Brain microvascular endothelial cell (primary cell): ENCODE measurements around the gene SLTM.

Source experiments
- DNase-seq: peaks from one replicate; pipeline ENCODE4 v3.0.0-alpha.2; 2020
- H3K27ac ChIP-seq: fragments of 250-450 bp; sonication (Bioruptor Pico); 2 replicates; pipeline ENCODE4 v1.5.1; 2020; ENCODE audit warnings: mild to moderate bottlenecking, moderate library complexity
- H3K27me3 ChIP-seq: fragments of 250-450 bp; sonication (Bioruptor Pico); replicated peaks from 2 replicates; pipeline ENCODE4 v1.5.1; 2020; ENCODE audit warnings: mild to moderate bottlenecking
- H3K36me3 ChIP-seq: fragments of 250-450 bp; sonication (Bioruptor Pico); replicated peaks from 2 replicates; pipeline ENCODE4 v1.5.1; 2020; ENCODE audit warnings: mild to moderate bottlenecking
- H3K4me3 ChIP-seq: 2 replicates; pipeline ENCODE4 v1.5.1; 2011; ENCODE audit warnings: low read depth, mild to moderate bottlenecking, control low read depth, low read length, moderate library complexity
- CTCF ChIP-seq: IDR thresholded peaks from 2 replicates; pipeline ENCODE4 v1.5.1; 2011; ENCODE audit warnings: low read depth, mild to moderate bottlenecking, moderate library complexity, low read length, control low read depth, inconsistent platforms; ENCODE audit errors: missing control alignments
- in situ Hi-C: cut with HindIII; loops from 2 replicates; pipeline ENCODE4 v1.10.0; 2017; ENCODE audit warnings: low sequenced_read_pairs, low pct_ligation_motif_present

Gene SLTM

GRCh38 chr15:58830556-58830955, 102.9 kb downstream of the SLTM start:
- Histone ChIP-seq H3K27me3 (no peaks in the 10 kb centered on the region), H3K27ac (no peak overlapping the region), H3K4me3 (no peak overlapping the region), H3K36me3 (no peaks in the 10 kb centered on the region)
- no peak for DNase-seq
- in situ Hi-C loops: no loop called here
- TF ChIP-seq CTCF: no peak
